NCI-H774 (cell line): ENCODE results near the gene SUCO.

Experiments
- DNase-seq: peaks from one replicate; lab custom pipeline; 2025; lab: John Stamatoyannopoulos, UW

SUCO gene

DNA sequence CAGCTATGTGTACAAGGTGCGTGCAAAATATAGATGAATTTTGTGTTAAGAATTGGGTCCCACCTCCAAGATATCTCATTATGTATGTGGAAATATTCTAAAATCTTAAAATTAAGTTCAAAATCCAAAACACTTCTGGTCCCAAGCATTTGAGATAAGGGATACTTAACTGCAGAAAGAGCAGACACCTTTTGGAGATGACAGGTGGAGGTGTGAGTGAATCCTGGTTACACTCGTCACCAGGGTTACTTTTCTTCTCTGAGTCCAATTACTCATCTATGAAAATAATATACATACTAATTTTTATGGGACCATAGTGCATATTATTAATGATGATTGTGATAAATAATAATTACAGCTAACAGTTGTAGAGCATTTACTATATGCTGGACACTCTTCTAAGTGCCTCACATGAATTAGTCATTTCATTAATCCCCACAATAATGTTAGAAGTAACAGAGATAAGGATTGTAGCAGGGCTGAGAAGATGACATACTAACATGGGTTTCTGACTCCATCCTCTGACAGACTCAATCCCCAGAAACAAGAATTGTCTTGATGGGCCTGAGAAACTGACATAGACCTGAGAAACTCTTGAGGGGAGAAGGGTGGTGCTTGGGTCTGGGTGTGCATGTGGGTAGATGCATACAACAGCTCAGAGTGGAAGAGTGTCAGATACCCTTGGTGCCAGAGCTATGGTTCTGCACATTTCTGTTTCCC is 117.7 kb downstream of the SUCO start:
- no peak for DNase-seq

DNA sequence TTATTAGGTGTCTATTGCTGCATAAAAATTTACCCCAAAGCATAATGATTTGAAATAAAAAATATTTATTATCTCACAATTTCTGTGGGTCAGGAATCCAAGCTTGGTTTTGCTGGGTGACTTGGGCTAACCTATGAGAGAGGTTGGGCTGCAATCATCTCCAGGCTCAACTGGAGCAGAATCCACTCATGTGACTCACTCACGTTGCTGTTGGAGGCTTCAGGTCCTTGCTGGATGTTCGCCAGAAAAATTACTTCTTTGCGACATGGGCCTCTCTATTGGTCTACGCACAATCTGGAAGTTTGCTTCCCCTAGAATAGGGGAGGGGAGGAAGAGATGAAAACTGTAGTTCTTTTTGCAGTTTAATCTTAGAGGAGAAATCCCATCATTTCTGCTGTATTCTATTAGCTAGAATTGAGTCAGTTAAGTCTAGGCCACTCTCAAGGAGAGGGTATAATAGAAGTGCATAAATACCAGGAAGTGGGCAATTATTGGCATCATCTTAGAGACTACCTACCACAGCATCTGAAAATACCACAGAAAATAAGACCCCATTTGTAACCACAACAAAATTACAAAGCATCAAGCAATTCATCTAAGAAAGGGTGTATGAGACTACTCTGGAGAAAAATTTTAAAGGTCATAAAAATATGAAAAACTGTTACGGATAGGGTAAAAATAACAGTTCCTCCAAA is 120.2 kb downstream of the SUCO start:
- DNase-seq: no peak

DNA sequence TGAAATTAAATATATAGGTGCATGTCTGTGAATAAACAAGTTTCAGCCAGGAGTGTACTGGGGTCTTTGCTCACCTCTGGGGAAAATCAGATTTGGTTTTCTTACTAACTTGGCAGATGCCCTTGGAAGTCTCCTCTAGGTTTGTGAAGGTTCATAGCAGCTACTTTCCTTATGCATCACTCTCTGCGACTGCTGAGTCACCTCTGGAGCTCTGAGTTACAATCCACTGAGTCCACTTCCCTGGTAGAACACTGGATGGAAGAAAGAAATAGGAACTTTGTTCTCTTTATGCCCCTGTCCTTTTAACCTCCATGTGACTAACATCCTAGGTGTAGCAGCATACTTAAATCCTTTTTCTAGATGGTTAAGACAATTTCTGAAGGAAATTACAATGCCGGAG is 121.6 kb downstream of the SUCO start:
- no peak for DNase-seq

DNA sequence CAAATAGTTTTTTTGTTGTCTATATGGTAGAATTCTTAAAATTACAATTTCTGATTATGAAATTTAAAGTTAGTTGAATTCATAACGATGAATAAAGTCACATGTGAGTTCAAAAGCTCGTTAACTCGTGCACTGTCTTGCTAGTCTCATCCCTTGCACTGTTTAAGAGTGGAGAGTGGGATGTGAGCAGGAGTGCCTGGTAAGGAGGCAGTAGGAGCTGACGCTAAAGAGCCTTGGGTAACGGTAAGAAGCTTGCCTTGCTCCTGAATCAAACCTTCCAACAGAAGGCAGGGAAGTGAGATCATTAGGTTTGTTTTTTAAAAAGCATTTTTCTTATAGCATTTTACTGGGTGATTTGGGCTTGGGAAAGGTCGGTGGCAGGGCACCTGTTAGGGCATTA is 123.6 kb downstream of the SUCO start:
- no peak for DNase-seq

DNA sequence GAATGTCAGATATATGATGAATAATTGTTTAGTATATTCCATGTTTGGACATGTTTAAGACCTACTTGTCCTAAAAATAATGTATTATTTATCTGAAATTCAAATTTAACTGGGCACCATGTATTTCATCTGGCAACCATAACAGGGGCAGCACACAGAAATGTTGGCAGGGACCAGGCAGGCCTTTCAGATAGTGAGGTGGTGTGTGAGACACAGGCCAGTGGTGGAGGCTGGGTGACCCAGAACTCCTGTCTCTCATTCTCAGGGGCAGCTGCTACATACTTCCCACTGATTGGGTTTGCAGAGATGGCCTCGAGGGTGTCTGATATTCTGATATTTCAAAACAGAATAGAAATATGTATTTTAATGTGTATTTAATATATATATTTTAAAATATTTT is 124.6 kb downstream of the SUCO start:
- no peak for DNase-seq

DNA sequence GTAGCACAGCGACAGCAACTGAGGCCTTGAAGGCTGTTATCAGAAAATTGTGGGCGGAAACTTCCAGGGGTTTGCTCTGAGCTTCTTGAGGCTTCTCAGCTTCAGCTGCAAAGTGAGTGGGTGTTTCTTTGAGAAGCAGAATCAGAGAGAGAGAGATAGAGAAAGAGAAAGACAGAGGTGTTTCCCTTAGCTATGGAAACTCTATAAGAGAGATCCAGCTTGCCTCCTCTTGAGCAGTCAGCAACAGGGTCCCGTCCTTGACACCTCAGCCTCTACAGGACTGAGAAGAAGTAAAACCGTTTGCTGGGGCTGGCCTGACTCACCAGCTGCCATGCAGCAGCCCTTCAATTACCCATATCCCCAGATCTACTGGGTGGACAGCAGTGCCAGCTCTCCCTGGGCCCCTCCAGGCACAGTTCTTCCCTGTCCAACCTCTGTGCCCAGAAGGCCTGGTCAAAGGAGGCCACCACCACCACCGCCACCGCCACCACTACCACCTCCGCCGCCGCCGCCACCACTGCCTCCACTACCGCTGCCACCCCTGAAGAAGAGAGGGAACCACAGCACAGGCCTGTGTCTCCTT is 126.0 kb downstream of the SUCO start, which contains the start of gene FASLG:
Gene FASLG (plus strand): TSS at position 233 of the 583 bp plus-strand sequence. CDS start 99 bp downstream, at position 332.
- no peak for DNase-seq

DNA sequence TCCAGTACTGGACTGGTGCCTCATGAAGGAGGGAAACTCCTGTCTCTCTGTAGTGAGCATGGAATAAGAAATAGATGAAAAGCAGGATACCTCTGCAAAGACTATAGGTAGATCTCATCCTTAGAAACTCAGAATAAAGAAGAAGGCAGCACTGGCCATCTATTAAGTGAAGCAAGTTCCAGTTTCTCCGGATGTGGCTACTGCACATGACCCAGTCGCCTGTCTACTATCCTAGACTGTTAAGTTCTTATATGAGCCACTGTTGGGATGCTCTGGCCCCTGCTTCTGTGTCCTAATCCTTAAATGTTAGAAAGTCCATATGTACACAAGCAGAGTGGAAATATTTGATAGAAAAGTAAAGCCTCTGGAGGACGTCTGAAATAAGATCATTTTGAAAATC is 128.2 kb downstream of the SUCO start:
- no peak for DNase-seq
